ENCODE results near the gene CNOT4. TPM values are rescaled to one million over a fixed set of nuclear protein-coding genes. Genes with fewer than 3 reads are reported as not detected.
A peak's percentile ranks its signal among the peaks of the same experiment; 100 is the strongest.
"Not testable (repeated sequence)": the region's sequence is repeated elsewhere in the genome, so short reads cannot be mapped to it uniquely, and the experiment has no call there.

Gene CNOT4
- total RNA-seq, 1 experiment from 2014 or later: 34.3 TPM

- DNase-seq: no peak
- no peak overlapping the region for H3K4me3 ChIP-seq
- peaks cover 3% of the 10 kb centered on the region; the same call in 1 of the 2 replicates for H3K27me3 ChIP-seq
- no peaks in the 10 kb centered on the region for H3K4me1 ChIP-seq
- no peak overlapping the region for H3K27ac ChIP-seq
- no peaks in the 10 kb centered on the region; the same call in 1 of the 2 replicates for H3K9me3 ChIP-seq (replicated peaks)
- H3K36me3 ChIP-seq: no peaks in the 10 kb centered on the region
Observed at GRCh38 chr7:135523146-135523545, 13.2 kb upstream of the CNOT4 start.

- no peak for DNase-seq
Observed at GRCh38 chr7:135522509-135522908, 12.6 kb upstream of the CNOT4 start.

GRCh38 chr7:135519871-135520270 is 10.0 kb upstream of the CNOT4 start:
- Histone ChIP-seq H3K36me3 (no peaks in the 10 kb centered on the region), H3K4me3 (no peak overlapping the region), H3K27ac (no peak overlapping the region), H3K4me1 (no peaks in the 10 kb centered on the region), H3K9me3 (replicated peaks) (no peaks in the 10 kb centered on the region; the same call in 1 of the 2 replicates), H3K27me3 (no peaks in the 10 kb centered on the region)
- DNase-seq: no peak

More at GRCh38 chr7:135522509-135522908, 12.6 kb upstream of the CNOT4 start:
- Histone ChIP-seq H3K4me1 (no peaks in the 10 kb centered on the region), H3K27ac (no peak overlapping the region), H3K9me3 (replicated peaks) (no peaks in the 10 kb centered on the region; the same call in 1 of the 2 replicates), H3K36me3 (no peaks in the 10 kb centered on the region), H3K27me3 (no peaks in the 10 kb centered on the region; the same call in 1 of the 2 replicates), H3K4me3 (no peak overlapping the region)

- Histone ChIP-seq H3K9me3 (replicated peaks) (no peaks in the 10 kb centered on the region; the same call in 1 of the 2 replicates), H3K4me1 (no peaks in the 10 kb centered on the region), H3K4me3 (no peak overlapping the region), H3K27me3 (no peaks in the 10 kb centered on the region), H3K27ac (no peak overlapping the region), H3K36me3 (no peaks in the 10 kb centered on the region)
- no peak for DNase-seq
Observed at GRCh38 chr7:135519233-135519688, 9.4 kb upstream of the CNOT4 start.

GRCh38 chr7:135518748-135519147 is 8.8 kb upstream of the CNOT4 start:
- Histone ChIP-seq H3K4me1 (no peaks in the 10 kb centered on the region), H3K4me3 (no peak overlapping the region), H3K36me3 (no peaks in the 10 kb centered on the region), H3K9me3 (replicated peaks) (no peaks in the 10 kb centered on the region; the same call in 1 of the 2 replicates), H3K27ac (no peak overlapping the region), H3K27me3 (no peaks in the 10 kb centered on the region)
- no peak for DNase-seq

- no peaks in the 10 kb centered on the region for H3K4me1 ChIP-seq
- no peaks in the 10 kb centered on the region for H3K9me3 ChIP-seq (replicated peaks)
- no peak overlapping the region for H3K4me3 ChIP-seq
- H3K27ac ChIP-seq: no peak overlapping the region
- no peaks in the 10 kb centered on the region for H3K27me3 ChIP-seq
- no peak for DNase-seq
- no peaks in the 10 kb centered on the region for H3K36me3 ChIP-seq
Observed at GRCh38 chr7:135517060-135517459, 7.2 kb upstream of the CNOT4 start.

GRCh38 chr7:135514856-135515255 is 5.0 kb upstream of the CNOT4 start:
- Histone ChIP-seq H3K27me3 (no peaks in the 10 kb centered on the region), H3K4me3 (no peak overlapping the region), H3K36me3 (no peaks in the 10 kb centered on the region), H3K27ac (no peak overlapping the region), H3K9me3 (replicated peaks) (no peaks in the 10 kb centered on the region), H3K4me1 (no peaks in the 10 kb centered on the region)
- no peak for DNase-seq

- H3K4me1 ChIP-seq: peaks cover 7% of the 10 kb centered on the region; the same call in 1 of the 2 replicates
- H3K27ac ChIP-seq: no peak overlapping the region
- H3K36me3 ChIP-seq: no peaks in the 10 kb centered on the region; the same call in 1 of the 2 replicates
- H3K4me3 ChIP-seq: no peak overlapping the region
- DNase-seq: peak; percentile 47 to 74
- no peaks in the 10 kb centered on the region for H3K9me3 ChIP-seq (replicated peaks)
- no peaks in the 10 kb centered on the region for H3K27me3 ChIP-seq
Observed at GRCh38 chr7:135512135-135512887, 2.4 kb upstream of the CNOT4 start.

- DNase-seq: peak; percentile 7 to 32
- Histone ChIP-seq H3K4me1 (peaks cover 7% of the 10 kb centered on the region; the same call in 1 of the 2 replicates), H3K4me3 (peak overlapping the region; percentile 89), H3K27ac (no peak overlapping the region), H3K27me3 (no peaks in the 10 kb centered on the region), H3K9me3 (replicated peaks) (no peaks in the 10 kb centered on the region), H3K36me3 (no peaks in the 10 kb centered on the region; the same call in 1 of the 2 replicates)
Observed at GRCh38 chr7:135510592-135511183, 786 bp upstream of the CNOT4 start.

GRCh38 chr7:135509589-135509838 is 388 bp downstream of the CNOT4 start:
- H3K36me3 ChIP-seq: no peaks in the 10 kb centered on the region; the same call in 1 of the 2 replicates
- no peaks in the 10 kb centered on the region for H3K9me3 ChIP-seq (replicated peaks)
- H3K27me3 ChIP-seq: no peaks in the 10 kb centered on the region
- H3K4me1 ChIP-seq: peaks cover 7% of the 10 kb centered on the region; the same call in 1 of the 2 replicates
- H3K27ac ChIP-seq: peak overlapping the region; percentile 81
- H3K4me3 ChIP-seq: peak overlapping the region; percentile 89
- DNase-seq: no peak

GRCh38 chr7:135508883-135509588 is 866 bp downstream of the CNOT4 start:
- no peaks in the 10 kb centered on the region for H3K27me3 ChIP-seq
- peak overlapping the region; percentile 81 for H3K27ac ChIP-seq
- H3K4me3 ChIP-seq: peak overlapping the region; percentile 89
- peak; percentile 41 to 64 for DNase-seq
- no peaks in the 10 kb centered on the region; the same call in 1 of the 2 replicates for H3K36me3 ChIP-seq
- peaks cover 7% of the 10 kb centered on the region; the same call in 1 of the 2 replicates for H3K4me1 ChIP-seq
- no peaks in the 10 kb centered on the region for H3K9me3 ChIP-seq (replicated peaks)

- Histone ChIP-seq H3K9me3 (replicated peaks) (no peaks in the 10 kb centered on the region), H3K27ac (no peak overlapping the region), H3K27me3 (no peaks in the 10 kb centered on the region), H3K4me1 (no peaks in the 10 kb centered on the region), H3K4me3 (no peak overlapping the region), H3K36me3 (no peaks in the 10 kb centered on the region)
- no peak for DNase-seq
Observed at GRCh38 chr7:135501402-135501801, 8.5 kb downstream of the CNOT4 start.

GRCh38 chr7:135499818-135500217 is 10.1 kb downstream of the CNOT4 start:
- H3K4me1 ChIP-seq: no peaks in the 10 kb centered on the region
- H3K9me3 ChIP-seq (replicated peaks): no peaks in the 10 kb centered on the region
- H3K36me3 ChIP-seq: no peaks in the 10 kb centered on the region
- no peak for DNase-seq
- H3K4me3 ChIP-seq: no peak overlapping the region
- H3K27me3 ChIP-seq: no peaks in the 10 kb centered on the region
- no peak overlapping the region for H3K27ac ChIP-seq

GRCh38 chr7:135497161-135497560 is 12.7 kb downstream of the CNOT4 start:
- H3K9me3 ChIP-seq (replicated peaks); H3K4me3 ChIP-seq; H3K36me3 ChIP-seq; H3K4me1 ChIP-seq; H3K27ac ChIP-seq; DNase-seq; H3K27me3 ChIP-seq: not testable (repeated sequence)

GRCh38 chr7:135493362-135493761 is 16.5 kb downstream of the CNOT4 start:
- no peaks in the 10 kb centered on the region; the same call in 1 of the 2 replicates for H3K4me1 ChIP-seq
- no peaks in the 10 kb centered on the region for H3K9me3 ChIP-seq (replicated peaks)
- H3K27ac ChIP-seq: no peak overlapping the region
- no peak for DNase-seq
- H3K27me3 ChIP-seq: no peaks in the 10 kb centered on the region
- no peak overlapping the region for H3K4me3 ChIP-seq
- H3K36me3 ChIP-seq: 0 out of 2 replicates have a peak, but pooled peaks cover 3% of the 10 kb centered on the region

All from SJCRH30 (cell line).